SJSA1 (cell line): Measurements from ENCODE around the gene MFSD2A. TPM values are rescaled to one million over a fixed set of nuclear protein-coding genes. Genes with fewer than 3 reads are reported as not detected.
"Not testable (repeated sequence)": the region's sequence is repeated elsewhere in the genome, so short reads cannot be mapped to it uniquely, and the experiment has no call there.

ENCODE experiments used
- DNase-seq, 2 experiments: peaks; one replicate each; pipeline ENCODE4 v3.0.0-alpha.2; 2015 to 2020; ENCODE audit warnings: low spot score in 2 of 2, low read depth in 1 of 2
- H3K27ac ChIP-seq: fragments of 250-450 bp; sonication (Bioruptor Pico); 2 replicates; pipeline ENCODE4 v1.5.1; 2020; ENCODE audit warnings: mild to moderate bottlenecking, moderate library complexity
- H3K27me3 ChIP-seq: fragments of 250-450 bp; sonication (Bioruptor Pico); replicated peaks from 2 replicates; pipeline ENCODE4 v1.5.1; 2020; ENCODE audit warnings: mild to moderate bottlenecking, moderate library complexity
- H3K36me3 ChIP-seq: fragments of 250-450 bp; sonication (Bioruptor Pico); 2 replicates; pipeline ENCODE4 v1.5.1; 2020; ENCODE audit warnings: mild to moderate bottlenecking
- H3K4me1 ChIP-seq: fragments of 250-450 bp; sonication (Bioruptor Pico); replicated peaks from 2 replicates; pipeline ENCODE4 v1.6.1; 2021; ENCODE audit warnings: mild to moderate bottlenecking
- H3K4me3 ChIP-seq: fragments of 250-450 bp; sonication (Bioruptor Pico); 2 replicates; pipeline ENCODE4 v1.5.1; 2020; ENCODE audit warnings: mild to moderate bottlenecking
- H3K9me3 ChIP-seq: fragments of 250-450 bp; sonication (Bioruptor Pico); replicated peaks from 2 replicates; pipeline ENCODE4 v1.5.1; 2020; ENCODE audit warnings: mild to moderate bottlenecking
- total RNA-seq: library from RNA; depleted of rRNA; stranded (reverse); fragments of >200 nt; shearing (Covaris generic); gene quantifications from 2 replicates; pipeline ENCODE4 v1.2.3, GENCODE V29; 2014

Gene MFSD2A
- total RNA-seq, 1 experiment from 2014 or later: 13.8 TPM

DNA sequence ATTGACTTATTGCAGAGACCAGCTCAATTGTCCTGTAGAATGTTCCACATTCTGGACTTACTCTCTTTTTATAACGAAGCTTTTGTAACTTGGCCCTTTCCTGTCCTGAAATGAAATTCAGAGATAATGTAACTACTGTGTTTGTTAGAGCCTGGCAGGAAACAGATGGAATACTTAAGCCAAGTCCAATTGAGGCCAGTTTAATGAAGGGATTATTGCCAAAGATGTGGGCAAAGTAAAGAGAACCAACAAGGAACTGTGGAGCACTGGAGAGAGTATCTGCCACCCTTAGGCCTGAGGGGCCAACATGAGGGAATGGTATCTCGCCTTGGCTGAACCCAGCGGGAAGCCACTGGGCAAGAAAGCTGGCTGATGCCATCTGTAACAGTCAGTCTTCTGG is 32.9 kb downstream of the MFSD2A start:
- no peaks in the 10 kb centered on the region for H3K9me3 ChIP-seq
- H3K4me1 ChIP-seq: peaks cover 29% of the 10 kb centered on the region
- no peak overlapping the region for H3K4me3 ChIP-seq
- H3K27me3 ChIP-seq: no peaks in the 10 kb centered on the region
- H3K27ac ChIP-seq: no peak overlapping the region
- H3K36me3 ChIP-seq: no peaks in the 10 kb centered on the region
- DNase-seq: no peak

DNA sequence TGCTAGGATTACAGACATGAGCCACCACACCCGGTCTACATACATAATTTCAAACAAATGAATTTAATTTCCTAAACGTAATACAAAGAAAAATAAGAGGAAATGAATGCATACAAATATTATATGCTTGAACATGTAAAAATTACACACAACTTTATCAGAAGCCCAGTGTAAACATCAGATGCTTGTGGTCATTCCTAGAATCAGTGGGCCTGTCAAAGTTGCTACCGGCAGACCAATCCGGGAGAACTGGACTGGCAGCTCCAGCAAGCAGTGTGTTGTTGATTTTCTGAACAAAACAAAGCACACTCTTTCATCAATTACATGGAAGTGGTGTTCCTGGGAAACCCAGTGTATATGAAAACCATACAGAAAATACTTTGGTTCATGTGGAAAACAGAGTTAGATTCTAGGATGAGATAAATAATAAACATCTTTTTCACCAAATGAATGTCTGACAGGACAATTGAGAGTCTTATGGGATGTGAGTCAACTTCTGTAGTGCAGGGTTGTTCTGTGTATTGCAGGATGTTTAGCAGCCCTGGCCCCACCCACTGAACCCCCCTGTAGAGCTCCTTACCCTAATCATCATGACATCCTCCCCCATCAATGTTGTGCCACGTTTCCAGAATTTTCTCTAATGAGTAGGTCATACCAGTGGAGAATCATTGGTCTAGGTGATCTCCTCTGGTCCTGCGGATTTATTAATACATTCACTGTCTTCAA is 33.8 kb downstream of the MFSD2A start:
- H3K4me3 ChIP-seq: no peak overlapping the region
- no peaks in the 10 kb centered on the region for H3K9me3 ChIP-seq
- peak overlapping the region; percentile 18; the same call in 1 of the 2 replicates for H3K27ac ChIP-seq
- peak in 1 of 2 experiments; percentile 45 for DNase-seq
- H3K27me3 ChIP-seq: no peaks in the 10 kb centered on the region
- no peaks in the 10 kb centered on the region for H3K36me3 ChIP-seq
- H3K4me1 ChIP-seq: peaks cover 29% of the 10 kb centered on the region

DNA sequence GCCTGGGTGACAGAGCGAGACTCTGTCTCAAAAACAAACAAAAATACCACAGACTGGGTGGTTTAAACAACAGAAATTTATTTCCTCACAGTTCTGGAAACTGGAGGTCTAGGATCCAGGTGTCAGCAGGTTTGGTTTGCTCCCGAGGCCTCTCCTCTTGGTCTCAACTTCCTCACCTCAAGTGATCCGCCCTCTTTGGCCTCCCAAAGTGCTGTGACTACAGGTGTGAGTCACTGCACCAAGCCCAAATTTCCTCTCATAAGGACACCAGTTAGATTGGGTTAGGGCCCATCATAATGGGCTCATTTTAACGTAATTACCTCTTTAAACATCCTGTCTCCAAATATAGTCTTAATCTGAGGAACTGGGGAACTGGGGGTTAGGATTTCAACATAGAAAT is 35.5 kb downstream of the MFSD2A start:
- Histone ChIP-seq H3K27me3 (no peaks in the 10 kb centered on the region), H3K9me3 (no peaks in the 10 kb centered on the region), H3K36me3 (no peaks in the 10 kb centered on the region), H3K27ac (no peak overlapping the region), H3K4me3 (no peak overlapping the region), H3K4me1 (peaks cover 29% of the 10 kb centered on the region)
- no peak for DNase-seq

DNA sequence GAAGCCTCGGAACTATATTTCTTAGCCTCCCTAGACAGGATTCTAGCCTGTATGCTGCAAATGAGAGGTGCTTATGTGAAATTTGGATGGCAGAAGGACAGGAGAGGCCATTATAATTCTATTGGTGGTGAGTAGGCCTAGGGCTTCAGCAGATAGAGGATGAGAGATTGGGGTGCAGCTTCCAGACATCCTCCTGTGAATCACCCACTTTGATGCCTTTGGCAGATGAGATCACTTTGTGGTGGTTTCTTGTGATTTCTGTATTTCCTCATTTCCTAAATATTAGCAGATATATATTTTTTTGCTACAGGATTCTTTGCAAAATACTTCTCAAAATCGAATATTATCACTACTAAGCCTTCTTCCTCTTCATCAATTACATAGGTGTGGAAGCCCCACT is 37.3 kb downstream of the MFSD2A start:
- H3K4me3 ChIP-seq: no peak overlapping the region
- no peak overlapping the region for H3K27ac ChIP-seq
- no peaks in the 10 kb centered on the region for H3K36me3 ChIP-seq
- H3K27me3 ChIP-seq: no peaks in the 10 kb centered on the region
- H3K4me1 ChIP-seq: peaks cover 29% of the 10 kb centered on the region
- no peak for DNase-seq
- no peaks in the 10 kb centered on the region for H3K9me3 ChIP-seq

DNA sequence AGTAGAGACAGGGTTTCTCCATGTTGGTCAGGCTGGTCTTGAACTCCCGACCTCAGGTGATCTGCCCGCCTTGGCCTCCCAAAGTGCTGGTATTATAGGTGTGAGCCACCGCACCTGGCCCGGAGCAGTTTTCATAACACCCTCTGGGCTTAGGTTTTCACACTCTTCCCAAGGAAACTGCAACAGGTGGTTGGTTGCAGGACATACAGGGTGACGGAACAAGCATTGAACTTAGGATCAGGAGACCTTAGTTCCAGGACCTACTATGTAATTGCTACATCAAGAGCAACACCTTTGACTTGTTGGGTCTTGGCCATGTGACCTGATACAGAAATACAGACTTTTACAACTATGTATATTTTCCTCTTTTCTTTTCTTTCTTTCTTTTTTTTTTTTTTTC is 37.9 kb downstream of the MFSD2A start:
- no peak overlapping the region for H3K4me3 ChIP-seq
- peaks cover 28% of the 10 kb centered on the region for H3K4me1 ChIP-seq
- H3K27ac ChIP-seq: no peak overlapping the region
- no peak for DNase-seq
- no peaks in the 10 kb centered on the region for H3K27me3 ChIP-seq
- no peaks in the 10 kb centered on the region for H3K36me3 ChIP-seq
- no peaks in the 10 kb centered on the region for H3K9me3 ChIP-seq

DNA sequence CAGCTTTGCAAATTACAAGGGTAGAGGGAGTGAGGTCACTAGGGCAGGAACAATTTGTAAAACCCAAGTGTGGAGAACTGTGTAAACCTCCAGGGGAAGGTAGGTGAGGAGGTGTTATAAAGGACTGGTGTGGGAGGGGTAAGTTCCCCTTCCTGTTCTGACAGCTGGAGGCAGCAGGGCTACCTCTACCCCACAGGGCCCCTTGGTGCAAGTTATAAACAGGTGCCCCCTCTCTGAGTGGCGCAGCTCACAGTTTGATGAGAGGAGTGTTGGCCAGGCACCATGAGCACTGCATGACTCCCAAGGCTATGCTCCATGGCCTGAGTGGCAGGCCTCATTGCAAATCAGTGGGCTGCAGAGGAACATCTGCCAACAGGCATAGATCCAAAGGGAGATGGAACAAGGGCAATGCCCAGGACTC is 41.0 kb downstream of the MFSD2A start:
- DNase-seq: no peak
- H3K9me3 ChIP-seq: no peaks in the 10 kb centered on the region
- no peaks in the 10 kb centered on the region for H3K4me1 ChIP-seq
- no peak overlapping the region for H3K27ac ChIP-seq
- H3K4me3 ChIP-seq: no peak overlapping the region
- no peaks in the 10 kb centered on the region for H3K36me3 ChIP-seq
- H3K27me3 ChIP-seq: no peaks in the 10 kb centered on the region

DNA sequence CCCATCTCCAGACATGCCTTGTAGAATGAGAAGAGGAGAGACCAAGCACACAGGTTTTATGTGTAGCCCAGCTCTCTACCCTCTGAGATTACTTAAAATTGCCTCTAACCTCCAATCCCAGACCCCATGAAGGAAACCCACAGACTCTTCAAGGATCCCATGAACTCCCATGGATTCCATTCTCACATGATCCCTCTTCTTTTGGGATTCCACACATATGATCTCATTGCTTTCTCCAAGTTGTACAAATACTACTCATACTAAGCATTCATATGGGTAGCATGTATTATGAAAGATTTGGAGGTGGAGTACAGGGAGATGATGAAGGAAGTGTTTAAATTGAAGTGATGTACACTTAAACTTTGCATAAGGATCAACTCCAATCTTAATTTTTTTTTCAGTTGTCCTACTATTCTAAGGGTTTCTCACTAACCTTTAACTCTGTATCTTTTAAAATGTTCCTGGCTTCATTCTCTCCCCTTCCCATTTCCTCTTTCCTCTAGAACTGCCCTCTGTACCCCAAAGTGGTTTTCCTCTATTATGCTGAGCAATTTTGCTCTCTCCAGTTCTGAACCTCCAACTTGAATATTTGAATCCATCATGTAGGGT is 41.6 kb downstream of the MFSD2A start:
- no peaks in the 10 kb centered on the region for H3K4me1 ChIP-seq
- no peak for DNase-seq
- H3K27me3 ChIP-seq: no peaks in the 10 kb centered on the region
- no peak overlapping the region for H3K27ac ChIP-seq
- no peaks in the 10 kb centered on the region for H3K9me3 ChIP-seq
- H3K36me3 ChIP-seq: no peaks in the 10 kb centered on the region
- H3K4me3 ChIP-seq: no peak overlapping the region

DNA sequence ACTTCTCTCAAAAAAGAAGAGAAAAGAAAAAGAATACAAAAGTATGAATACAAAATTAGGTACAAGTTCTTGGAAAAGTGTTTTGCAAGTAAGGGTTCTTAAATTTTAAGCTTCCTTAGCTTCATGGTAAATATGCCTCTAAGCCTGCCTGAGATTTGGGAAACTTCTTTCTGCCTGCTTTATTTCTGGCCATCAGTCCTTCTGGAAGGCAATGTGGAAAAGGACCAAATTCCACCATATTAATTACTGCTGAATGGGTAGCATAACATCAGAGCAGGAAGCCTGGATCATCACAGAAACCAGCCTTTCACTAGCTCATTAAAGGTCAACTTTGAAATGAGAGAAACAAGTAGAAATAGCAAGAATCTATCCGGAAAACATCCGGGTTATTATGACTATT is 46.5 kb downstream of the MFSD2A start:
- peaks cover 5% of the 10 kb centered on the region; the same call in 1 of the 2 replicates for H3K9me3 ChIP-seq
- no peak overlapping the region for H3K4me3 ChIP-seq
- H3K4me1 ChIP-seq: no peaks in the 10 kb centered on the region
- no peak for DNase-seq
- no peak overlapping the region for H3K27ac ChIP-seq
- 0 out of 2 replicates have a peak, but pooled peaks cover 4% of the 10 kb centered on the region for H3K27me3 ChIP-seq
- no peaks in the 10 kb centered on the region for H3K36me3 ChIP-seq

DNA sequence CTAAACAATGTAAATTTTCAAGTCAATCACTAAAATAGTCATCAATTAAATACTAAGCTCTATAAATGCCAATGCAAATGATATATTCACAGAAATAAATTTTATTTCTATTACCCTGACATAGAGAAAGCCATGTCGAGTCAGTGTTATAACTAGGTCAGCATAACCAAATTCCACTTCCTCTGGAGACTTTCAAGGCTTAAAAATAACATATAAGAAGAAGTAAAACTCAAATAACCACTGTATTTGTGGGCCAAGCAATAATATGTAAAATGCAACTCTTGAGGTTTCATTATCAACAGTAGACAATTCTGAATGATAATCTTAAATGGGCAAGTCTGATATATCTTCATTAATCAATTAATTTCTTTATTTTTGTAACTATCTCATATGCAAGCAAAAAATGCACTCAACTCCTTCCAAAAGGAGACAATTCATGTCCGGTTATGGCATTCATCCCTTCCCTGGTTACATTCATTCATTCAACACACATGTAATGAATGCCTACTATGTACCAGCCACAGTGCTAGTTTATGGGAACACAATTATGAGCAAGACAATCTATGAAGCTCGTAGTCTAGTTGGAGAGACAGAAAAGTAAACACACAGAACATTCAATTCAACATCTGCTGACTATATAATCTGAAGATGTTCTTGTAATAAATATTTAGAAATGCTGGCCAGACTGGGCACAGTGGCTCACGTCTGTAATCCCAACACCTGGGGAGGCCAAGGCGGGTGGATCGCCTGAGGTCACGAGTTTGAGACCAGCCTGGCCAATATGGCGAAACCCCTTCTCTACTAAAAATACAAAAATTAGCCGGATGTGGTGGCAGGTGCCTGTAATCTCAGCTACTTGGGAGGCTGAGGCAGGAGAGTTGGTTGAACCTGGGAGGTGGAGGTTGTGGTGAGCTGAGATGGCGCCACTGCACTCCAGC is 48.5 kb downstream of the MFSD2A start:
- Histone ChIP-seq H3K9me3 (peaks cover 5% of the 10 kb centered on the region; the same call in 1 of the 2 replicates), H3K36me3 (no peaks in the 10 kb centered on the region), H3K4me3 (no peak overlapping the region), H3K27ac (no peak overlapping the region), H3K27me3 (0 out of 2 replicates have a peak, but pooled peaks cover 4% of the 10 kb centered on the region), H3K4me1 (no peaks in the 10 kb centered on the region)
- no peak for DNase-seq

DNA sequence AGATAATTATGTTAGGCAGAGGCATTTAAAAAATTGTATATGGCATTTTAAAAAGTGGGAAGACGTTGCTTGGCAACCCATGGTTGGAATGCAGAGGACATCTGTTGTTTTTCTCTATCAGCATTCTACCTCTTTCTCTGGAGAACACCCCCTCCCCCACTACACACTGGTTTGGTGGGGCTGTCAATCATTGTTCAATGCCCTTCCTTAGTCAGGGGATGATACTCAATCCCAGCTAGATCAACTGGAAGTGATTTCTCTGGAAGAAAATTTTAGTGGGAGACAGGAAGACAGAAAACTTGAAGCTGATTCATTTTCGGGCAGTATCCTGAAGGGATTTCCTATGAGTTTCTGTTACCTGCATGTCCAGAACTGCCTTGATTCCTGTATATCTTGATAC is 49.9 kb downstream of the MFSD2A start:
- no peak overlapping the region for H3K27ac ChIP-seq
- no peaks in the 10 kb centered on the region for H3K36me3 ChIP-seq
- no peak overlapping the region for H3K4me3 ChIP-seq
- 0 out of 2 replicates have a peak, but pooled peaks cover 4% of the 10 kb centered on the region for H3K27me3 ChIP-seq
- DNase-seq: no peak
- H3K4me1 ChIP-seq: no peaks in the 10 kb centered on the region
- H3K9me3 ChIP-seq: peaks cover 5% of the 10 kb centered on the region; the same call in 1 of the 2 replicates

DNA sequence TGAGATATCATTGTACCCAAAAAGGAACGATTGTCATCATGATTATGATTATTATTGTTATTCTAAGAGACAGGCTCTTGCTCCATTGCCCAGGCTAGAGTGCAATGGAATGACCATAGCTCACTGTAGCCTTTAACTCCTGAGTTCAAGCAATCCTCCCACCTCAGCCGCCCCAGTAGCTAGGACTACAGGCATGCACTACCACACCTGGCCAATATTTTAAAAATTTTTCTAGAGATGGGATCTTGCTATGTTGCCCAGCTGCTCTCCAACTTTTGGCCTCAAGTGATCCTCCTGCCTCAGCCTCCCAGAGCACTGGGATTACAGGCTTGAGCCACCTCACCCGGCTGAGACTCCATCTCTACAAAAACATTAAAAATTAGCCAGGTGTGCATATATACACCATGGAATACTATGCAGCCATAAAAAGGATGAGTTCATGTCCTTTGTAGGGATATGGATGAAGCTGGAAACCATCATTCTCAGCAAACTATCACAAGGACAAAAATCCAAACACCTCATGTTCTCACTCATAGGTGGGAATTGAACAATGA is 52.6 kb downstream of the MFSD2A start:
- H3K36me3 ChIP-seq, H3K4me3 ChIP-seq, H3K9me3 ChIP-seq, DNase-seq, H3K4me1 ChIP-seq, H3K27me3 ChIP-seq, H3K27ac ChIP-seq: not testable (repeated sequence)

DNA sequence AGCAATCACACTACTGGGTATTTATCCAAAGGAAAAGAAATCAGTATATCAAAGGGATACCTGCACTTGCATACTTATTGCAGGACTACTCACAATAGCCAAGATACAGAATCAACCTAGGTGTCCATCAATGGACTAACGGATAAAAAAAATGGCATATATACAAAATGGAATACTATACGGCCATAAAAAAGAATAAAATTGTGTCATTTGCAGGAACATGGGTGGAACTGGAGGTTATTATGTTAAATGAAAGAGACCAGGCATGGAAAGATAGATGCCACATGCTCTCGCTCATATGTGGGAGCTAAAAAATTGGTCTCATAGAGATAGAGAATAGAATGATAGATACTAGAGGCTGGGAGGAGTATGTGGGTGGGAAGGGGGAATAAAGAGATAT is 56.3 kb downstream of the MFSD2A start:
- H3K27ac ChIP-seq: no peak overlapping the region
- peaks cover 19% of the 10 kb centered on the region for H3K4me1 ChIP-seq
- no peak for DNase-seq
- H3K4me3 ChIP-seq: no peak overlapping the region
- H3K36me3 ChIP-seq: no peaks in the 10 kb centered on the region
- H3K27me3 ChIP-seq: 0 out of 2 replicates have a peak, but pooled peaks cover under 1% of the 10 kb centered on the region
- peaks cover 3% of the 10 kb centered on the region; the same call in 1 of the 2 replicates for H3K9me3 ChIP-seq

DNA sequence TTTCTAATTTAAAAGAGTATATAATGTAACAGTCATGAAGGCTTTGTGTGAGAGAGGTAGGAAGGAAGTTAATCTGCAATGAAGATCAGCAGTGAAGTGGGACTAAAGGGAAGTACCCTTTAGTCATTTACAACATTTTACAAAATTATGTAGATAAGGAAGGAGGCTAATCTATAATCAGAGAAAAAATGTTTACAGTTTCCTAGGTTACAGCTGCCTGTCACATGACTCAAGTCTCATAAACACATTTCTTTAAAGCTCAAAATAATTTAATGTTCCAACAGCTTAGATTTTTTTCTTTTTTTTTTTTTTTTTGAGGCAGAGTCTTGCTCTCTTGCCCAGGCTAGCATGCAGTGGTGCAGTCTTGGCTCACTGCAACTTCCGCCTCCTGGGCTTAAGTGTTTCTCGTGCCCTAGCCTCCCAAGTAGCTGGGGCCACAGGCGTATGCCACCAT is 59.3 kb downstream of the MFSD2A start:
- H3K36me3 ChIP-seq: no peaks in the 10 kb centered on the region
- no peak for DNase-seq
- H3K27me3 ChIP-seq: no peaks in the 10 kb centered on the region
- H3K9me3 ChIP-seq: 0 out of 2 replicates have a peak, but pooled peaks cover 2% of the 10 kb centered on the region
- peaks cover 19% of the 10 kb centered on the region for H3K4me1 ChIP-seq
- no peak overlapping the region for H3K27ac ChIP-seq
- no peak overlapping the region for H3K4me3 ChIP-seq
